LHCN-M2 (cell line): ENCODE results near the gene SMIM36. TPM values are rescaled to one million over a fixed set of nuclear protein-coding genes. Genes with fewer than 3 reads are reported as not detected.
"Not testable (repeated sequence)": the region's sequence is repeated elsewhere in the genome, so short reads cannot be mapped to it uniquely, and the experiment has no call there.

ENCODE experiments used
- DNase-seq: peaks from one replicate; pipeline ENCODE4 v3.0.0-alpha.2; 2012; ENCODE audit warnings: low read depth
- total RNA-seq: library from RNA; depleted of rRNA; stranded (reverse); fragments of >200 nt; gene quantifications from 2 replicates; pipeline ENCODE4 v1.2.3, GENCODE V29; 2014; rRNA removed

The SMIM36 gene
- total RNA-seq, 1 experiment from 2014 or later = not detected

DNA sequence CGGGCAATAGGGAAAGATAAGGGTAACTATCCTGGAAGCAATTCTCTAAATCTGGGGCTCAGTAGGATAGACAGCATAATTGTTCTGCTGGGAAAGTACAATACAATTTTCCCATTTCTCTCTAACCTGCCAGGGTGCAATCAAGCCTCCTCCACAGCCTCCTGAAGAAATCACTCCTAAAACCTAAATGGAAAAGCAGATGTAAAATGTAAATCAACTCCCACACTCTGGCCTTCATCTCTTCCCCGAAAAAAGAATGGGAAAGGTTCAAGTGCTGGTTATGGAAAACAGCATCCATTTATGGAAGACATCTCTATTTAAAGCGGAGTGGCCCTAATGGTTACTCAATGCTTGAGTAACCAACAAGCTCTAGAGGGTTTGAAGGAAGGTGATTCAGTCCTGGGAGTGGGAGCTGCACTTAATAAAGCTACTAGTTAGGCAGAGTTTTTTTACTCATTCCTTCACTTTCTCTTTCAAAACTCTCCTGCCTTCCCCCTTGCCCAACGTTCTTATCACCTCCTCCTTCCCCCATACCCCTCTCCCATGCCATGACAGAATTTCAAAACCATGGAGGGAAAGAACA lies 94.7 kb downstream of the SMIM36 start:
- DNase-seq = no peak

DNA sequence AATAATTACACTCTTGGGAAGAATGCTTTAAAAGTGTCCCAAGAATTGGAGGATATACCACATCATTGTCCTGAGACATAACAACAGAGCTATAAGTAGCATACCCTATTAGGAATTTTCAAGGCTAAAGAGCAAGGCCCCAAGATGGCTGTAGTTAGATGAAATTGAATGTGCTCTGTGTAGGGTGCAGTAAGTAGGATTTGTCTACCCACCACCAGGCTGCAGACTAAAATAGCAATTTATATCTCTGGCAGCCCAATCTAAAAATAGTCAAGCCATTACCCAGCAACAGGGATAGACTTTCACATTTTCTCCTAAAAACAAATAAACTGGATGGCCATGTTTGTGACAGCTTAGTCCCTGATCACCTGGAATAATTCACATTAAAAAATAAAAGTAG lies 95.3 kb downstream of the SMIM36 start:
- DNase-seq = no peak

- no peak for DNase-seq
Measured at GRCh38 chr17:55414983-55415382, 96.3 kb downstream of the SMIM36 start.

- DNase-seq = no peak
Measured at GRCh38 chr17:55413825-55414489, 97.3 kb downstream of the SMIM36 start.

GRCh38 chr17:55411463-55411855 lies 99.8 kb downstream of the SMIM36 start:
- DNase-seq = no peak

DNA sequence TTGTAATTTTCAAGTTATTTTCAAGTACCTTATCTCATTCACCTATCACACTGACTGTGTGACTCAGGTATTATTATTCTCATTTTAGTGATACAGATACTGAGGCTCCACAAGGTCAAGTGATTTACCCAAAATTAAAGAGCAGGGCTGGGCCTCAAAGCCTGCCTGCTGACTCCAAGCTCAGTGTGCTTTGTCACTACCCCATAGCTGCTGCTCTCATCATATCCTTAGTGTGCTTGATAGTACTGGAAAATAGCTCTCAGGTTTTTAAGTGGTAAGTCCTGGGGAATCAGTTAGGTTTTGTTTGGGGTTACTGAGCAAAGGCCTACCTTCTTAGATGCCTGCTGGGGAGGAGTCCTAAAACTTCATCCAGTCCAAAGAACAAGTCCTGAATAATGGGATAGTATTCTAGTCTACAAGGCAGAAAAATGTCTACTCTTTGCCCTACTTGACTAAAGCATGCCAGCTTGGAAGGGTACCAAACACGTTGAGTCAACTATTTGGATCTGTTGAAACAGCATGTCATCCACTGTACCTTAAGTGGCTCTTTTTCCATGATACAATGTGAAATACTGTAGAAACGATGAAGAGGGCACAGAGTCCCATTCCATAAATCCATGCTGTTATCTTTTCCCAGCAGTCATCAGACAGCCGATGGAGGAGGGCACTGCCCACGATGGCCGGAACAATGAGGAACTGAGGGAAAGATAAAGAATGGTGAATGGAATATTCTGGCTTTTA lies 100.4 kb downstream of the SMIM36 start:
- DNase-seq = no peak

- no peak for DNase-seq
Measured at GRCh38 chr17:55409030-55409800, 102.0 kb downstream of the SMIM36 start.

GRCh38 chr17:55407641-55408566 lies 103.3 kb downstream of the SMIM36 start:
- no peak for DNase-seq

- no peak for DNase-seq
Measured at GRCh38 chr17:55405600-55405999, 105.7 kb downstream of the SMIM36 start.

DNA sequence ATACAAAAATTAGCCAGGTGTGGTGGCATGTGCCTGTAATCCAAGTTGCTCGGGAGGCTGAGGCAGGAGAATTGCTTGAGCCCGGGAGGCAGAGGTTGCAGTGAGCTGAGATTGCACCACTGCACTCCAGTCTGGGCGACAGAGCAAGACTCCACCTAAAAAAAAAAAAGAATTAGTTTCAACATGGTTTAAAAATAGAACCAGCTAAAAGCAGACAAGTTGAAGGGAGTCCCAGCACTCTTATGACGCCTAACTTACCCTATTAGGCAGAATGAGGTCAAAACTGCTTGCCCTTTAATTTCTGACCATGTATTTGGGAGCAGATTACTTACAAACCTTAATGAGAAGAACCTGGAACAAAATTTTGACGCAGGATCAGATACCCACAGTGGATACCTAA lies 107.1 kb downstream of the SMIM36 start:
- not testable (repeated sequence) for DNase-seq

DNA sequence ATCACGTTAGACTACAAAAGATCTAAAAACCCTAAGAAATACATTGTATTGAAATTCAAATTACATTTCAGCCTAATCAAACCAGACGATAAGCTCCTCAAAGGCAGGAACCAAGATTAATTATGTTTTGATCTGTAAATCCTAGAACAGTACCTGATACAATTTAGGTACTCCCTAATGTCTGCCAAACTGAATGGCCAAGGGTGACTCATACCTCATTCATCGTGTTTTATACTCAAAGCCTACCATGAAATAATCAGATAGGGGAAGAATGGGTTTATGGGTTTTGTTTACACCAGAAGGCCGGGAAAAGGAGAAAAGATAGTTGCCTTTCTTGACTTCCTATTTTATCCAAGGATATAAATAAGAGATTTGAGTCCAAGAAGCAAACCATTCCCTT lies 108.9 kb downstream of the SMIM36 start:
- no peak for DNase-seq

Other genes with a start within 250 kb of the SMIM36 start
- 0.26 and 0.29 TPM in 2 replicates for gene HLF, start 246.5 kb downstream of the SMIM36 start, total RNA-seq
- 17.5 and 17.7 TPM in 2 replicates for gene MMD, start 89.6 kb downstream of the SMIM36 start, total RNA-seq
- gene TMEM100, start 211.4 kb upstream of the SMIM36 start, total RNA-seq = 8.7 and 12.1 TPM in 2 replicates
- gene PCTP, start 239.6 kb upstream of the SMIM36 start, total RNA-seq = 19.8 and 20.2 TPM in 2 replicates